Epidermal melanocyte (primary cell): Measurements from ENCODE around the gene RPL13A.
"Not testable (repeated sequence)": the region's sequence is repeated elsewhere in the genome, so short reads cannot be mapped to it uniquely, and the experiment has no call there.

ENCODE experiments used
- DNase-seq: peaks from one replicate; pipeline ENCODE4 v3.0.0; 2011; ENCODE audit warnings: low spot score; ENCODE audit not compliant: insufficient read length

The RPL13A gene

DNA sequence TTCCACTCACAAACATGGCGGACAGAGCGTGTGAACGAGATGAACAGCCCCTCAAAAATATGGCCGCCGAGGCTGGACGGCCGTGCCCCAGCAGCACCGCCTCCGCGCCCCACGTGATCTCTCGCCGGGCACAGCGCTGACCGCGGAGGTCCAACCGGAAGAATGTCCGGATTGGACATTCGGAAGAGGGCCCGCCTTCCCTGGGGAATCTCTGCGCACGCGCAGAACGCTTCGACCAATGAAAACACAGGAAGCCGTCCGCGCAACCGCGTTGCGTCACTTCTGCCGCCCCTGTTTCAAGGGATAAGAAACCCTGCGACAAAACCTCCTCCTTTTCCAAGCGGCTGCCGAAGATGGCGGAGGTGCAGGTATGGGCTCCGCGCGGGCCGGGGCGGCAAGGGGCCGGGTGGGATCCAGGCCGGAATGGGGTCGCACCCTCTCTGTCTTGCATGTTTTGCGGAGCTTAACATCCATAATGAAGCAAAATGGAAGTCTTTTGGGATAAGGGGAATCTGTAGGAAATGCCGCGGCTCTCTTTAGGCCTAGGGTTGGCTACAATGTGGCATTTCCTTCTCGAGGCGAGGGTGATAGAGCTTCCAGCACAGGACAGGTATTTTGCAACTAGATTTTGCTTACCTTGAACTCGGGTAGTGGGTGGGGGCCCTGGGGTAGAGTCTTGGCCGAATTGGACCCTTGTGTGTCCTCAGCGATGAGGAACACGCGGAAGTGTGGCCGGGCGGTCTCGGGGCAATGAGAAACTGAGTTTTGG, at the start of gene RPL13A:
Gene RPL13A (plus strand): TSS at position 332 of the 769 bp plus-strand sequence. CDS start 22 bp downstream, at position 354.
- peak; percentile 91 for DNase-seq

DNA sequence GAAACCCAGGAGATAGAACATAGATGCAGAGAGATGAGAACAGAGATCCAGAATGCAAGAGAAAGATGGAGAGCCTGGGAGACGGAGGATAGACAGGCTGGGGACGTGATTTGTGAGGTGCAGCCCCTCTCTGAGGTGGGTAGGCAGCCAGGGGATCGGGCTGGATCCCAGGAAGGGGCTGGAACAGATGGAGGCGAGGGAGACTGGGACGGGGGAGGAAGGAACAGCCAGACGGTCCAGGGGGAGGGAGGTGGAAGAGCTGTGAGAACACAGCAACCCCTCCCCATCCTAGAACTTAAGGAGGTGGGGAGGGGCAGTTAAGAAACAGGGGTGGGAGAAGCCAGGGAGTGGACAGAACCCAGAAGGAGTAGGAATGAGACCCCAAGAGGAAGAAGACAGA, 49.1 kb upstream of the RPL13A start:
- DNase-seq = no peak

DNA sequence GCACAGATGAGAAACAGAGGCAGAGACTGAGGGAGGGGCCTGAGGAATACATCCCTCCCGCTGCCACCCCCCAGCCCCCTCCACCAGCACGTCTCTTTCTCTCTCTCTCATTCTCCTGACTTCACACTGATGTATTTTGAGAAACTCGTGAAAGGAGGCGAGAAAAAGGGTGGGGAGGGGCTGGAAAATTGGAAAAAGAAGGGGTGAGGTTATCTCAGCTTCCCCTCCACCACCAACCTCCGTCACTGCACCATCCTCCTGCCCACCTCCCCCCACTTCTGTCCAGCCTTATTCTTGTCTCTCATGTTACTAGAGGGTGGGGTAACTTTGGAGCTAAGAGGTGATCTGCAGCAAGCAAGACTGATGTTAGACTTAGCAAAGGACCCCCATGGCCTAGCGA, 47.6 kb upstream of the RPL13A start:
- DNase-seq = peak; percentile 17

DNA sequence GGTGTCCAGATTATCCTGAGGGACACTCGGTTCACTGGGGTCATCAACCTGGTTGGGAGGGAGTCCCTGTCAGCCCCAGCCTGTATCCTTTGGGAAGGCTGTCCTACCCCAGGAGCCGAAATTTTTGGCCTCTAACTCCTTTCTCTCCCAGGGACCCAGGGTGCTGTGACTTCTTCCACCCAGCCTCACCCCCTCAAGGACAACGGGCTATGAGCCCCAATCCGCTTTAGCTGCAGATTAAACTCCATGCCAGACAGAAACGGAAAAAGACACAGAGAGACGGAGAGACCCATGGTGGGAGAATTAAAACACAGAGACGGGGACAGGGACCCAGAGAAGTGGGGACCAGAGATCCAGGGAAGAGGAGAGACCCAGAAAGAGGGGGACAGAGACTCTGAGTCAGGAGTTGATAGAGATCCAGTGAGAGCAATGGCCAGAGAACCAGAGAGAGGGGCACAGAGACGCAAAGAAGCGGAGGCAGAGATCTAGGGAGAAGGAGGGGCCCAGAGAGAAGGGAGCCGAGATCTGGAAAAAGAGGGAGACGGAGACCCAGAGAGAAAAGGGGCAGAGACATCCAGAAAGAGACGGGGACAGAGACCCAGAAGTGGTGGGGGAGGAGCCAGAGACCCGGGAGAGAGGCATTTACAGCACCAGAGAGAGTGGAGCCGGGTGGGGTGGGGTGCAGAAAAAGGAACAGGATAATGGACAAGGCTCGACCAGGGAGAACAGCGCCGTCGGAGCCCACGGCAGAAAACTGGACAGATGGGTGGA, 46.8 kb upstream of the RPL13A start:
- peak; percentile 17 for DNase-seq

DNA sequence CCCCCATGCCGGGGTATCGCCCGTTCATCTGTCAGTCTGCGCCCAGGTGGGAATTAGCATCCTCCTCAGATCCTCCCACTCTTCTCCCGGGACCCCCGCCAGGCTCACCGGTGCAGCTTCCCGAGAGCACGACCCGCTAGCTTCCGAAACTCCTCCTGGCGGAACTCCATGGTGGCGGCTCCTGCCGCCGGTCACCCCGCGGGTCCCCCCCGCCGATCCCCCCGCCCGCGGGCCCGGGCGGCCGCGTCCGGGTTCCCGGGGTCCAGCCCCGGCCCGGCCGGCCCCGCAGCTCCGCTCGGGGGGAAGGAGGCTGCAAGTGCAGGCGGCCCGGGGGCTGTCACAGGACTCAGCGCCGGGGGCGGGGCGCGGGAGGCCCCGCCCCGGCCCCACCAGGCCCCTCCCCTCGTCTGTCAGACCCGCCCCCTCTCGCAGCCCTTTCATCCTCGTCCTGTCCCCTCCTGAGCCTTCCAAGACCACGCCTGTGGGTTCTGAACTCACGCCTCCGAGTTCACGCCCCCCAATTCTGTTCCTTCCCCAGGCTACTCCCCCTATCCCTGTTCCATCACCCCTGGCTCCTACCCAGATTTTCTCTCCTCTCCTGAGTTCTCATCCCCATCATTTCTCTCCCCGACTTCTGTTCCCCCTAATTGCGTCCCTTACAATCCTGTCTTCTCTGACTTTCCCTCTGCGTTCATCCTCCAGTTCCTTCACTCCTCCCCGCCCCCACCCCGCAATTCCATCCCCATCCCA, 46.0 kb upstream of the RPL13A start, which contains the start of gene SLC17A7:
Gene SLC17A7 (minus strand): TSS at position 318 of the 750 bp plus-strand sequence. CDS start 148 bp downstream, at position 170.
- peak; percentile 16 for DNase-seq

DNA sequence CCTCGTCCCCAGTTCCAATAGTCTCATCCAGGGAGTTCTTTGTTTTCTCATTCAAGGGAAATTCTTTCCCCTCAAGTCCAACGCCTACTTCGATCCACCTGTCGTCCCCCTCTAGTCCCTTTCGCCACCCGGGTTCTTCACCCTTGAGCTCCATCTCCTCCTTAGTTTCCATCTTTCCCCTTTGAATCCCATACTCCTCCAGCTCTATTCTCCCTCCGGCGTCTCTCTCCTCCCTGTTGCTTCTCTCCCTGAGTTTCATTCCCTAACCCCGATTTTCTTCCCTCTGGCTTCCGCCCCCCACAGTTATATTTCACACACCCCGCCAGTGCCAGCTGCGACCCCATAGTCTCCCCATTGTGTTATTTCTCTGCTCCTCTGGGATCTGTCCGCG, 45.5 kb upstream of the RPL13A start:
- peak; percentile 20 for DNase-seq

DNA sequence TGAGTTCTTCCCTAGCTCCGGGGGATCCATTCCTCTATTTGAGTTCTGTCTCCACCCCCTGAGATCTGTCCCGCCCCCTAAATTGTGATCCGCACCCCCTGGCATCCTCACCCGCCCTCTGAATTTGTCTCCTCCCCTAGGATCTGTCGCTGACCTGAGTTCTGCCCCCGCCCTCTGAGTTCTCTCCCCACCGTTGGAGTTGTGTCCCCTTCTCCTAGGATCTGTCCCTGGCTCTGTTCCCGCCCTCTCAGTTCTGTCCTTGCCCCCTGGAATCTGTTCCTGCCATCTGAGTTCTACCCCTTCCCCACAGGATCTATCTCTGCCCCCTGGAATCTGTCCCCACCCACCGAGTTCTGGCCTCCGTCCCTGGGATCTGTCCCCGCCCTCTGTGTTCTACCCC, 45.1 kb upstream of the RPL13A start:
- DNase-seq = peak; percentile 56

DNA sequence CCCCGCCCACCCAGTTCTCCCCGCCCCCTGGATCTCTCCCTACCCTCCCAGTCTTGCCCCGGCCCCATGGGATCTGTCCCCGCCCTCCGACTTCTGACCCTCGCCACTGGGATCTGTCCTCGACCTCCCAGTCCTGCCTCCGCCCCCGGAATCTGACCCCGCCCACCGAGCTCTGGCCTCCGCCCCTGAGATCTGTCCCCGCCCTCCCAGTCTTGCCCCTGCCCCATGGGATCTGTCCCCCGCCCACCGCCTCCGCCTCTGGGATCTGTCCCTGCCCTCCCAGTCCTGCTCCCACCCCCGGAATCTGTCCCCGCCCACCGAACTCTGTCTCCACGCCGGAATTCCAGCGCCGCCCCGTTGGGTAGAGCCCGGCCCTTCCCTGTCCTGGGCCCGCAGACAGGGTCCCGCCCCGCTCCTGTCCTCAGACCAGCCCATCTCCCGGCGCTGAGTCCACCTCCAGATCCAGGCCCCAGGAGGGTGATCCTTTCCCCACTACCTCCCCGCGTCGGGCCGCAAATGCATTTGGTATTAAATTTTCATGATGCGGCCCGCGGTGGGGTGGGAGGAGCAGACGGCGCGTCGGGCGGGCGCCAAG, 44.5 kb upstream of the RPL13A start:
- peak; percentile 92 for DNase-seq

DNA sequence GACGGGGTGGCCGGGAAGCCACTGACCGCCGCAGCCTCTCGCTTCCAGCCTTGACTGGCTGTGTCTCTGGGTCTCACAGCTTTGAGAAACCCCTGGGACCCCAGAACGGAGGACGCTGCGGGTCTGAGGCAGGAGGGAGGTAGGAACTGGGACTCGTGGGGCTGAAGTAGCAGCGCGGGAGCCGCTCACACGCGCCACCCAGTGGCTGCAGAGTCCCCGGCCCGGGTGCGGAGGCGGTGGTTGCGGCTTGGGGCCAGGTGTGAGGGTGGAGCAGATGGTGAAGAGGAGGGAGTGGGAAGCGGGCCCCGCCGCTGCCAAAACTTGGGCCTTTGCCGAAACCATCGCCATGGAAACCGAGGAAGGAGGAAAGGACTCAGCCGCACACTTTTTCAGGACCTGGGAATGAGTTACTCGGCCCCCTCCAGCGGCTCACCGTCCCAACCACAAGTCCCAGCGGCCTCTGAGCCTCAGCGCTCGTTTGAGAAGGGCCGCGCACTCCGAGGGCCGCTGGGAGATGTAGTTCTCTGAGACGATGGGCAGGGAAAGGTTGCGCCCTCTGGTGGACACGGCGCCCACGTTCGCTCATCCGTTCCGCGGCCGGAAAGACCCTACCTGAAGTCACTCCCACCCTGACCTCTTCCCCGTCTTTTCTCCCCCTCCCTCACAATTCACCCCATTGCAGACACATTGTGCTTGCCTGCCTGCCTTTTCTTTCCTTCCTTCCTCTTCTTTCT, 43.9 kb upstream of the RPL13A start:
- peak; percentile 92 for DNase-seq

DNA sequence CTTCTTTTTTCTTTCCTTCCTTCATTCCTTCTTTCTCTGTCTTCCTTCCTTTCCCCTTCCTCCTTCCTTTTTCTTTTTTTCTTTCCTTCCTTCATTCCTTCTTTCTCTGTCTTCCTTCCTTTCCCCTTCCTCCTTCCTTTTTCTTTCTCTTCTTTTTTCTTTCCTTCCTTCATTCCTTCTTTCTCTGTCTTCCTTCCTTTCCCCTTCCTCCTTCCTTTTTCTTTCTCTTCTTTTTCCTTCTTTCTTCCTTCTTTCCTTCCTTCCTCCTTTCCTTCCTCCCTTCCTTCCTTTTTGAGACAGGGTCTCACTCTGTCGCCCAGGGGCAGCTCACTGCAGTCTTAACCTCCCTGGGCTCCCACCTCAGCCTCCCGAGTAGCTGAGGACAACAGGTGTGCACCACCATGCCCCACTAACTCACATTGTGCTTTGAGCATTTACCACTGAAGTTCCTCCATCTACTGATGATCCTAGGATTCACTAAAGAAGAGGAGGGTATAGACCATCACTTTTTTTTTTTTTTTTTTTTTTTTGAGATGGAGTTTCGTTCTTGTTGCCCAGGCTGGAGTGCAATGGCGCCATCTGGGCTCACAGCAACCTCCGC, 43.2 kb upstream of the RPL13A start:
- DNase-seq = not testable (repeated sequence)

DNA sequence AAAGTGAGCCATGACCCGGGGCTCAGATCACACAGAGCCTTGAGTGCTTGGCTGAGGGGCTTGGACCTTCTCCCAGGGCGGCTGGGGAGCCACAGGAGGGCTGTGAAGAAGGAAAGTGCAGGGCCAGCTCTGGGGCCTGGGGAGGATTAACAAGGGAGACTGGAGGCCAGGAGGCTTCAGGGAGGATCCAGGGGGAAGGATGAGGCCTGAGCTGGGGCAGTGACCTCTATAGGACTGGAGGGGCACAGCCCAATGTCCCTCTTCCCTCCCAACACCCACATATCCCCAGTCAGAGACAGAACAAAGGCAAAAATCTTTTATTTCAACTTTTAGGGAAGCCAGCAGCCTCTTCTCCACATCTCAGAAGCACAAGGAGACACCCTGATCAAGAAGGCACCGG, 41.4 kb upstream of the RPL13A start:
- no peak for DNase-seq

DNA sequence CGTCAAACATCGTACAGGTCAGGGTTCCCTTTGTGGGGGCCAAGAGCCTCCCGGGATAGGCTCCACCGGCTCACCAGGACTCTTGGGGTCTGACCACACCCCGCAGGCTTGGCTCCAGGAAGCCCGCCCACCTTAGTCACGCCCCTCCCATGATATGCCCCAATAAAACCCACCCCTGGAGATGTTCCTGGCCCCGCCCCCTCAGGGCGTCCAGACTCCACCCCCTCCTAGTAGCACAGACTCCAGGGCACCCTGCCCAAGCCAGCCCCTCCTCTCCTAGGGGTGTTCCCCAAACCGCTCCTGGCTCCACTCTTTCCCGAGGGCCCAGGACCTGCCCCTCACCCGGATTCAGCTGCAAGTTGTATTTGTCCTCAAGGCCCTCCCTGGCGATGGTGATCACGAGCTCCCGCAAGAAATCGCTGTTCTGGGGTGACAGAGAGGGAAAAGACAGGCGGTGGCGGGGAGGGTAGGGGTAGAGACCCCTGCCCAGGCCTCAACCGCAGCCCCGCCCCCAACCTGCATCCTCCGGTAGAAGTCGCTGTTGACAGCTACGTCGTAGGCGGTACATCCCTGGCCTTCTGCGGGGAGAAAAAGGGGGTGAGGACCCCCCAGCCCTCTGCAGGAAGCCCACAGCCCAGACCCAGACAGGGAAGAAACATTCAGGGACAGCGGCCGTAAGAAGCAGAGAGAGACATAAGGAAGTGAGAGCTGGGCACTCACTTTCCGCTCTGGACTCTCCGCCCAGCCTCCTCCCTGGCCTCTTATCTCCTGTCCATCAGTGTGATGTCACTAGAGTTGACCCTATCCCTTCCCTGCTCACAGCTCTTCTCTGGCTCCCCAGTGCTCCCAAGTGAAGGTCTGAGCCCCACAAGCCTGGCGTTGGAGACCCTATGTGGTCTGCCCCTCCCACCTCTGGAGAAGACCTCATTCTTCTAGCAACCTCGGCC, 39.6 kb upstream of the RPL13A start:
- peak; percentile 11 for DNase-seq

DNA sequence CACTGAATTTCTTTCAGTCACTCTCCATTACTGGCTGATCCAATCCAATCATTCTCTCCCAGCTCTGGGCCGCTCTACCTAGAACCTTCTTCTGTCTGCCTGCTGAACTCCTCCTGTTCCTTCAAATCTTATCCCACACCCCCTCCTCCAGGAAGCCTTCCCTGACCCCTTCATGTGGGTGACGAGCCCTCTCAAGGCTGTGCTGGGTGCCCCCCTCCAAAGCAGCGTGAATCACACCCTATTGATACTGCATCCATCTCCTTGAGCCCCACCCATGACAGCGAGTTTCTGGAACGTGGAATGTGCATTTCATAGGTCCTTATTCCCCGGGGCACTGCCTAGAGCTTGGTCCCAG, 39.0 kb upstream of the RPL13A start:
- no peak for DNase-seq

DNA sequence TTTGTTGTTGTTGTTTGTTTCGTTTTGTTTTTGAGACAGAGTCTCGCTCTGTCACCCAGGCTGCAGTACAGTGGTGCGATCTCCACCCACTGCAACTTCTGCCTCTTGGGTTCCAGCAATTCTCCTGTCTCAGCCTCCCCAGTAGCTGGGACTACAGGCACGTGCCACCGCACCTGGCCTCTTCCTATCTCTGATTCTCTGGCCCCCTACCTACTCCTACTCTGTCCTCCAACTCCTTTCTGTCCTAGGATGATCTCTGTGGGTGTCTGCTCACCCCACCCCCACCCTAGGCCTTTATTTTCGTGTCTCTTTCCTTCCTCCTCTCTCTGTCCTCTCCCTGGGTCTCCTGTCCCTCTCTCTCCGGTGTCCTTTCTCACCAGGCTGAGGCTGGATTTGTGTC, 37.0 kb upstream of the RPL13A start:
- DNase-seq = no peak

DNA sequence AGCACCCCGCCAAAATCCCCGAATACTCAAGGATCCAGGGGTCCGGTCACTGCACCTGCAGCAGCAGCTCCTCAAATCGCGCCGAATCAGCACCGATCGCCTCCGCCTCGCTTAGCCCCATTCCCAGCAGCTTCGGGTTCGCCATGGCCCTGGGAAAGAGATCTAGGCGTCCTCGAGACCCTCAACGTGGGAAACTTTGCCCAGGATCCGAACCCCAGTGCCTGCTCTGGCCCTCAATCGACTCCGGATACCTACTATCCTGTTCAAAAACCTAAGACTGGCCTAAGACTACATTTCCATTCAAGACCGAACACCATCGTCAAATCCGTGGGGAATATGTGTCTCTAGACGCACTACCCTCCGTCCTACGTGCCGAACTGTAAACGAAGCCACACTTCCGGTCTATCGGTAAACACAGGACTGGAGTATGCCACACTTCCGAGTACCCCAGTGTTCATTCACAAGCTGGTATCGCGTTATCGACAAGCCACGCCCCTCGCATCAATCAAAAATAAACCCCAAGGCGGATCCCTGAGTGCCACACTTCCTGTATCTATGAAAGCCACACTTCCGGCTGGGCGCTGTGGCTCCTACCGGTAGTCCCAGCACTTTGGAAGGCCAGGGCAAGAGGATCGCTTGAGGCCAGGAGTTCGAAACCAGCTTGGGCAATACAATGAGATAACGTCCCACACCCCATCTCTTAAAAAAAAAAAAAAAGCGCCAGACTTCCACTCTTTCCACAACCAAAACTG, 35.8 kb upstream of the RPL13A start, which contains the start of gene PIH1D1:
Gene PIH1D1 (minus strand): TSS at position 385 of the 752 bp plus-strand sequence. CDS start 240 bp downstream, at position 145.
- DNase-seq = peak; percentile 95

DNA sequence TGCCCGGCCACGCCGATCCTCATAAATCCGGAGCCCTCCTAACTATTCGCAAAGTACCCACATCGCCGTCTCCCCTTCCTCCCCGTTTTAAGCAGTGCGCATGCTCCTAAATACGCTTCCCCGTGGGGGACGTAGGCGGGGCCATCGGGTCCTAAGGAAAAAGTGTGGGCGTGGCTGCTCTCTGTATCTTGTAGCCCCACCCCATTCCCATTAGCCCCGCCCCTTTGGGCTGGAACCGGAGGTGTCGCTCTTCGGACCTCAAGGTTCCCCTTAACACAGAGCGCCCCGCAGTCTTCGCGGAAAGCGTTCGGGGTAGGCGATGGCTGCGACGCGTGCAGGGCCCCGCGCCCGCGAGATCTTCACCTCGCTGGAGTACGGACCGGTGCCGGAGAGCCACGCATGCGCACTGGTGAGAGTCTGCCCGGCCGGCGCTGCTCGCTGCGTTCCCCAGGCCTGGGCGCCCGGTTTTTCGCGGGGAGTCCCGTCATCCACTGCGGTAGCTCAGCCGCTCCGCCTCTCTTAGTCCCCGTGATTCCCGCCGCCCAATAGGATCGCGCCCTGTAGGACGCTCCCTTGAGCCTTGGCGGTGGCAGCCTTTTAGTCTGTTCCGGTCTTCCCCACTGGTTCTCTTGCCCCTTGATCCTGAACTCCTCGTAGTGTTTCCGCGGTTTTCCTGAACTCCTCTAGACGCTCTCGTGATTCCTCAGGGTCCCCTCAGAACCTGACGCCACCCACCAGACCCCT, 34.2 kb upstream of the RPL13A start, which contains the start of gene ALDH16A1:
Gene ALDH16A1 (plus strand): TSS at position 213 of the 744 bp plus-strand sequence. CDS start 107 bp downstream, at position 320.
- peak; percentile 93 for DNase-seq

DNA sequence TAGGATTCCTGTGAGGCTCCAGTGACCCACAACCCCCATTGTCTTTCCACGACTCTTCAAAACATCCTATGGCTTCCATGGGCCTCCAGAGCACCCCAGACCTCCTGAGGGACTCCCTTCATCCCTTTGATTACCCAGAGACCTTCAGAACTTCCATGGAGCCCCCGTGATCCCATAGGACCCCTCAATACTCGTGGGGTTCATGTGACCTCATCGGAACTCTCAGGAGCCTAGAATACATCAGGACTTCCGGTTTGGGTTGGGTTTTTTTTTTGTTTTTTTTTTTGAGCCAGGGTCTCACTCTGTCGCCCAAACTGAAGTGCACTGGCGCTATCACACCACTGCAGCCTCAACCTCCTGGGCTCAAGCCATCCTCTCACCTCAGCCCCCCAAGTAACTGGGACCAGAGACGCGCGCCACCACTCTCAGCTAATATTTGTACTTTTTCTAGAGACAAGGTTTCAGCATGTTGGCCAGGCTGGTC, 33.6 kb upstream of the RPL13A start:
- DNase-seq = no peak
